Measurements from ENCODE around the gene ARHGEF3.
"Not testable (repeated sequence)": the region's sequence is repeated elsewhere in the genome, so short reads cannot be mapped to it uniquely, and the experiment has no call there.

DNA sequence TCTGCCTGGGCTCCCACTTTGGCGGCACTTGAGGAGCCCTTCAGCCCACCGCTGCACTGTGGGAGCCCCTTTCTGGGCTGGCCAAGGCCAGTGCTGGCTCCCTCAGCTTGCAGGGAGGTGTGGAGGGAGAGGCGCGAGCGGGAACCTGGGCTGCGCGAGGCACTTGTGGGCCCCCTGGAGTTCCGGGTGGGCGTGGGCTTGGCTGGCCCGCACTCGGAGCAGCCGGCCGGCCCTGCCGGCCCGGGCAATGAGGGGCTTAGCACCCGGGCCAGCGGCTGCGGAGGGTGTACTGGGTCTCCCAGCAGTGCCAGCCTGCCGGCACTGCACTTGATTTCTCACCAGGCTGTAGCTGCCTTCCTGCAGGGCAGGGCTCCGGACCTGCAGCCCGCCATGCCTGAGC, 82.9 kb downstream of the ARHGEF3 start:
- TF ChIP-seq, protein P1, sequence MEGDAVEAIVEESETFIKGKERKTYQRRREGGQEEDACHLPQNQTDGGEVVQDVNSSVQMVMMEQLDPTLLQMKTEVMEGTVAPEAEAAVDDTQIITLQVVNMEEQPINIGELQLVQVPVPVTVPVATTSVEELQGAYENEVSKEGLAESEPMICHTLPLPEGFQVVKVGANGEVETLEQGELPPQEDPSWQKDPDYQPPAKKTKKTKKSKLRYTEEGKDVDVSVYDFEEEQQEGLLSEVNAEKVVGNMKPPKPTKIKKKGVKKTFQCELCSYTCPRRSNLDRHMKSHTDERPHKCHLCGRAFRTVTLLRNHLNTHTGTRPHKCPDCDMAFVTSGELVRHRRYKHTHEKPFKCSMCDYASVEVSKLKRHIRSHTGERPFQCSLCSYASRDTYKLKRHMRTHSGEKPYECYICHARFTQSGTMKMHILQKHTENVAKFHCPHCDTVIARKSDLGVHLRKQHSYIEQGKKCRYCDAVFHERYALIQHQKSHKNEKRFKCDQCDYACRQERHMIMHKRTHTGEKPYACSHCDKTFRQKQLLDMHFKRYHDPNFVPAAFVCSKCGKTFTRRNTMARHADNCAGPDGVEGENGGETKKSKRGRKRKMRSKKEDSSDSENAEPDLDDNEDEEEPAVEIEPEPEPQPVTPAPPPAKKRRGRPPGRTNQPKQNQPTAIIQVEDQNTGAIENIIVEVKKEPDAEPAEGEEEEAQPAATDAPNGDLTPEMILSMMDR (IDR thresholded peaks at IDR 0.05; ENCODE audit: low read depth, low read length): not testable (repeated sequence)
- not testable (repeated sequence) for TF ChIP-seq EZH2phosphoT487 (IDR thresholded peaks at IDR 0.05; ENCODE audit: low read depth)

Measured in OCI-LY3 (cell line).